HepG2 (cell line): ENCODE data around the gene MAP3K2. TPM values are rescaled to one million over a fixed set of nuclear protein-coding genes. Genes with fewer than 3 reads are reported as not detected.

Experiments used
- ATF6 ChIP-seq: sonication (generic); formaldehyde crosslinking; conservative IDR thresholded peaks from 2 replicates; pipeline ENCODE4 v1.4.0; 2020; ENCODE audit warnings: missing genetic modification reagents
- FOXP4 ChIP-seq: sonication (generic); formaldehyde crosslinking; IDR thresholded peaks from 2 replicates; pipeline ENCODE4 v1.4.0; 2020; ENCODE audit warnings: missing genetic modification reagents
- MIER3 ChIP-seq: IDR thresholded peaks from 2 replicates; pipeline ENCODE4 v1.6.1; 2016; ENCODE audit warnings: missing compliant biosample characterization, borderline replicate concordance
- MXI1 ChIP-seq: IDR thresholded peaks from 3 replicates; pipeline ENCODE4 v1.6.1; 2012; ENCODE audit warnings: low read depth, low read length, inconsistent platforms, borderline replicate concordance
- NFKBIZ ChIP-seq: IDR thresholded peaks from 2 replicates; pipeline ENCODE4 v1.6.1; 2018; ENCODE audit warnings: missing genetic modification reagents, missing compliant biosample characterization
- NR3C1 ChIP-seq: sonication (generic); formaldehyde crosslinking; IDR thresholded peaks from 2 replicates; pipeline ENCODE4 v1.4.0; 2020; ENCODE audit warnings: missing genetic modification reagents
- POGK ChIP-seq: sonication (generic); formaldehyde crosslinking; conservative IDR thresholded peaks from 2 replicates; pipeline ENCODE4 v1.8.0; 2022; ENCODE audit warnings: mild to moderate bottlenecking, moderate library complexity, missing genetic modification reagents
- REPIN1 ChIP-seq: sonication (generic); formaldehyde crosslinking; IDR thresholded peaks from 2 replicates; pipeline ENCODE4 v1.8.0; 2022; ENCODE audit warnings: missing genetic modification reagents, low read depth, mild to moderate bottlenecking, borderline replicate concordance
- SP4 ChIP-seq: sonication (generic); formaldehyde crosslinking; IDR thresholded peaks from 2 replicates; pipeline ENCODE4 v1.8.1; 2023; ENCODE audit warnings: mild to moderate bottlenecking, missing genetic modification reagents
- TAF15 ChIP-seq: fragments of 200-400 bp; formaldehyde crosslinking; IDR thresholded peaks from one replicate; pipeline ENCODE4 v1.6.1; 2018; ENCODE audit warnings: mild to moderate bottlenecking, low read depth, low read length; ENCODE audit not compliant: poor library complexity, severe bottlenecking
- TERF1 ChIP-seq: sonication (generic); formaldehyde crosslinking; IDR thresholded peaks from 2 replicates; pipeline ENCODE4 v1.8.0; 2022; ENCODE audit warnings: mild to moderate bottlenecking, missing genetic modification reagents, moderate library complexity
- ZBTB20 ChIP-seq: sonication (generic); formaldehyde crosslinking; IDR thresholded peaks from 2 replicates; pipeline ENCODE4 v1.8.1; 2023; ENCODE audit warnings: missing genetic modification reagents, low read depth, mild to moderate bottlenecking, borderline replicate concordance
- ZBTB46 ChIP-seq: sonication (generic); formaldehyde crosslinking; IDR thresholded peaks from 2 replicates; pipeline ENCODE4 v1.4.0; 2020; ENCODE audit warnings: mild to moderate bottlenecking, missing genetic modification reagents, borderline replicate concordance
- ZBTB8A ChIP-seq: sonication (generic); formaldehyde crosslinking; IDR thresholded peaks from 2 replicates; pipeline ENCODE4 v1.4.0; 2020; ENCODE audit warnings: mild to moderate bottlenecking, low read depth, missing genetic modification reagents, borderline replicate concordance
- ZNF331 ChIP-seq: sonication (generic); formaldehyde crosslinking; IDR thresholded peaks from 2 replicates; pipeline ENCODE4 v1.4.0; 2020; ENCODE audit warnings: missing genetic modification reagents
- ZNF557 ChIP-seq: sonication (generic); formaldehyde crosslinking; IDR thresholded peaks from 2 replicates; pipeline ENCODE4 v1.4.0; 2020; ENCODE audit warnings: missing genetic modification reagents
- ZNF558 ChIP-seq: sonication (generic); formaldehyde crosslinking; IDR thresholded peaks from 2 replicates; pipeline ENCODE4 v1.9.0; 2022; ENCODE audit warnings: mild to moderate bottlenecking, missing genetic modification reagents, borderline replicate concordance
- ZNF678 ChIP-seq: sonication (generic); formaldehyde crosslinking; IDR thresholded peaks from 2 replicates; pipeline ENCODE4 v1.4.0; 2020; ENCODE audit warnings: mild to moderate bottlenecking, missing genetic modification reagents
- ZNF761 ChIP-seq: sonication (generic); formaldehyde crosslinking; conservative IDR thresholded peaks from 2 replicates; pipeline ENCODE4 v1.4.0; 2020; ENCODE audit warnings: mild to moderate bottlenecking, missing genetic modification reagents
- polyA plus RNA-seq, 8 experiments: library from polyadenylated mRNA; depleted of rRNA in 3 of 8; stranded (reverse) in 7 of 8; unstranded in 1 of 8; fragments of >200 nt; fragmentation: Illumina TruSeq in 4 of 8; extraction: Trizol in 4 of 8; gene quantifications; 2 replicates each; pipeline versions ENCODE4 v1.2.1 to v1.2.3, GENCODE V29; 2011 to 2016; ENCODE audit warnings: low read depth in 4 of 8, missing spikeins in 1 of 8, mixed read lengths in 1 of 8; ENCODE audit not compliant: insufficient read depth in 1 of 8
- total RNA-seq, 5 experiments: library from RNA; depleted of rRNA; stranded (reverse); fragments of >200 nt; fragmentation: Illumina TruSeq; extraction: Trizol; gene quantifications; 2 replicates each; pipeline ENCODE4 v1.2.3, GENCODE V29; 2016; ENCODE audit warnings: low read depth in 1 of 5

Gene MAP3K2
- total and polyA plus RNA-seq, 2 of the 13 experiments (the other 11 are each of a cell fraction or from before 2014, with no cell fraction given): 12.2 to 37.2 TPM

GRCh38 chr2:127418300-127419111, 30.7 kb upstream of the MAP3K2 start, which contains the start of gene PROC (continued):
- TF ChIP-seq REPIN1 (peak; percentile 85), POGK (CRISPR knock-in tag) (peak; percentile 93), TAF15 (peak; percentile 80), NFKBIZ (CRISPR knock-in tag) (0 out of 2 replicates have a peak, but pooled peaks have one; percentile 77), ZNF557 (peak; percentile 88; the same call in 1 of the 2 replicates), ZNF678 (CRISPR knock-in tag) (peak; percentile 94), FOXP4 (CRISPR knock-in tag) (peak; percentile 84), ATF6 (CRISPR knock-in tag) (0 out of 2 replicates have a peak, but pooled peaks have one; percentile 68), ZBTB20 (CRISPR knock-in tag) (peak; percentile 83; the same call in 1 of the 2 replicates), TERF1 (no peak), SP4 (CRISPR knock-in tag) (peak; percentile 42; the same call in 1 of the 2 replicates), MXI1 (0 out of 3 replicates have a peak, but pooled peaks have one; percentile 32), ZBTB8A (no peak), ZNF761 (peak; percentile 84; the same call in 1 of the 2 replicates), NR3C1 (CRISPR knock-in tag) (peak; percentile 55; the same call in 1 of the 2 replicates), ZNF331 (CRISPR knock-in tag) (peak; percentile 89), ZBTB46 (CRISPR knock-in tag) (0 out of 2 replicates have a peak, but pooled peaks have one; percentile 81), ZNF558 (peak; percentile 93; the same call in 1 of the 2 replicates), MIER3 (CRISPR knock-in tag) (peak; percentile 75; the same call in 1 of the 2 replicates)
